ENCODE results near the gene NFE2L3.

DNA sequence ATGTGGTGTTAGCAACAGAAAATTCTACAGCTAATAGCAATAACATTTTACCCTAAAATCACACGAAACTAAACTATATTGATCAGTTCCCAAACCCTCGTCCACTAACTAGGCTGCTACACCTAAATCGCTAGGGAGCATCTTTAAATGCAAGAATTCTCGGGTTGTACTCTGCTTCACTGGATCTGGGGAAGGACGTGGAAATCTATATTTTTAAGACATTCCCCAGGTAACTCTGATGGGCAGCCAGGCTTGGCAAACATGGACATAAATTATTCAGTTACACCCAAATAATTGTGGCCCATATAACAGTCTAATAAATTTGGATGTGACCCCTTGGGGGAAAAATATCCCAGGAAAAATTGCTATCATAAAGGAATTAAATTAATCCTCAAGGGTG, 36.3 kb upstream of the NFE2L3 start:
- TF ChIP-seq FOSL1 (IDR thresholded peaks at IDR 0.05; ENCODE audit: insufficient read depth, low read depth, low read length), result no peak
- TF ChIP-seq POLR2A (IDR thresholded peaks at IDR 0.05; ENCODE audit: control extremely low read depth in 1 of 2, low read depth in 2 of 2, low read length in 2 of 2), result no peak
- no peak for TF ChIP-seq KDM1A (IDR thresholded peaks at IDR 0.05; ENCODE audit: borderline replicate concordance, low read length)
